ENCODE data around the gene CLCNKA. TPM values are rescaled to one million over a fixed set of nuclear protein-coding genes. Genes with fewer than 3 reads are reported as not detected.

The CLCNKA gene
- total and polyA plus RNA-seq, 2 experiments from 2014 or later = 1.3 TPM

DNA sequence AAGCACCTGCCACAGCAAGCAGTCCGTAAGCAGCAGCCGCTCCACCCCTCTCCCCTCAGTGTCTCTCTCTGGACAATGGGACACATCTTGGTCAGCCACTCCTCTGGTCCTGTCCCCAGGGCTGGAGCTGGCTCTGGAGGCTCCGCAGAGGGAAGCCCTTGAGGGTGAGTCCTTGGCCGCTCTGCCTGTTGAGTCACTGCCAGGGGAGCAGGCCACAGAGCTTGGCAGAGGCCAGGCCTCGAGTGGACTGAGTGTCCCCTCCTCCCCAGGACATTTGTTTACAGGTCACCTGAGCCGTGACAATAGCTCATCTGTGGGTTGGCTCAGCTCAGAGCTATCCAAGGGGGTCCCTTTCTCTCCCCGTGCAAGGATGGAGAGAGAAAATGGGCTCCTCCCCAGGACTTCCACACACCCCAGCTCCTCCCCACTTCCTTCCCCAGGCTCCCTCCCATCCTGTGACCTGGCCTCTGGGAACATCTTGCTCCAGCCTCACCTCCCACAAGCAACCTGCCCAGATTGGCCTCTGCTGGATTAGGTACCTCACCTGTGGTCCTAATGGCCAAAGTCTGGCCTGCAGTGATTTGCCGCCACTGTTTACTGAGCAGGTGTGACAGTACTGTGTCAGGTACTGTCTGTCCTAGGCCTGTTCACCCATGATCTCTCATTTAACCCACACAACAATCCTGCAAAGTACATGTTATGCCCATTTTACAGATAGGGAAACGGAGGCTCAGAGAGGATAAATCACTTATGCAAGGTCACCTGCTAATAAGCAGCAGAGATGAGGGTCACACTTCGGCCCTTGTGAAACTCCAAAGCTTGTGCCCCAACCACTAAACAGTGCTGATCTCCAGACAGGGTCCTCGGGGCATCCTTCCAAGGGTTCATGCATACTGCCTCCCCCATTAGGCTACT, 46.8 kb downstream of the CLCNKA start:
- Histone ChIP-seq H4K20me1 (ENCODE audit: insufficient read depth, poor library complexity, severe bottlenecking) (no peaks in the 10 kb centered on the region), H3K79me2 (no peaks in the 10 kb centered on the region), H2AFZ (no peak overlapping the region), H3K27ac (peak overlapping the region; percentile 83), H3K36me3 (replicated peaks; ENCODE audit: insufficient read depth, low read depth) (no peaks in the 10 kb centered on the region), H3K4me2 (peak overlapping the region; percentile 40), H3K4me1 (ENCODE audit: insufficient read depth) (peaks cover 33% of the 10 kb centered on the region), H3K4me3 (no peak overlapping the region), H3K9me3 (ENCODE audit: low read depth) (no peaks in the 10 kb centered on the region), H3K27me3 (no peaks in the 10 kb centered on the region), H3K9me2 (replicated peaks; ENCODE audit: insufficient read depth) (no peaks in the 10 kb centered on the region)
- 64% methylated on average over 10 of the region's 11 CpGs for WGBS (ENCODE audit: low lambda C conversion rate, missing lambda C conversion rate)
- TF ChIP-seq EZH2phosphoT487 (IDR thresholded peaks at IDR 0.05; ENCODE audit: low read depth, severe bottlenecking, unreplicated experiment) (no peak), EZH2 (IDR thresholded peaks at IDR 0.05; ENCODE audit: borderline replicate concordance) (no peak)
- TF ChIP-seq, protein P1, sequence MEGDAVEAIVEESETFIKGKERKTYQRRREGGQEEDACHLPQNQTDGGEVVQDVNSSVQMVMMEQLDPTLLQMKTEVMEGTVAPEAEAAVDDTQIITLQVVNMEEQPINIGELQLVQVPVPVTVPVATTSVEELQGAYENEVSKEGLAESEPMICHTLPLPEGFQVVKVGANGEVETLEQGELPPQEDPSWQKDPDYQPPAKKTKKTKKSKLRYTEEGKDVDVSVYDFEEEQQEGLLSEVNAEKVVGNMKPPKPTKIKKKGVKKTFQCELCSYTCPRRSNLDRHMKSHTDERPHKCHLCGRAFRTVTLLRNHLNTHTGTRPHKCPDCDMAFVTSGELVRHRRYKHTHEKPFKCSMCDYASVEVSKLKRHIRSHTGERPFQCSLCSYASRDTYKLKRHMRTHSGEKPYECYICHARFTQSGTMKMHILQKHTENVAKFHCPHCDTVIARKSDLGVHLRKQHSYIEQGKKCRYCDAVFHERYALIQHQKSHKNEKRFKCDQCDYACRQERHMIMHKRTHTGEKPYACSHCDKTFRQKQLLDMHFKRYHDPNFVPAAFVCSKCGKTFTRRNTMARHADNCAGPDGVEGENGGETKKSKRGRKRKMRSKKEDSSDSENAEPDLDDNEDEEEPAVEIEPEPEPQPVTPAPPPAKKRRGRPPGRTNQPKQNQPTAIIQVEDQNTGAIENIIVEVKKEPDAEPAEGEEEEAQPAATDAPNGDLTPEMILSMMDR (IDR thresholded peaks at IDR 0.05; ENCODE audit: poor library complexity) = no peak
- DNase-seq (ENCODE audit: low spot score) = peak; percentile 57

DNA sequence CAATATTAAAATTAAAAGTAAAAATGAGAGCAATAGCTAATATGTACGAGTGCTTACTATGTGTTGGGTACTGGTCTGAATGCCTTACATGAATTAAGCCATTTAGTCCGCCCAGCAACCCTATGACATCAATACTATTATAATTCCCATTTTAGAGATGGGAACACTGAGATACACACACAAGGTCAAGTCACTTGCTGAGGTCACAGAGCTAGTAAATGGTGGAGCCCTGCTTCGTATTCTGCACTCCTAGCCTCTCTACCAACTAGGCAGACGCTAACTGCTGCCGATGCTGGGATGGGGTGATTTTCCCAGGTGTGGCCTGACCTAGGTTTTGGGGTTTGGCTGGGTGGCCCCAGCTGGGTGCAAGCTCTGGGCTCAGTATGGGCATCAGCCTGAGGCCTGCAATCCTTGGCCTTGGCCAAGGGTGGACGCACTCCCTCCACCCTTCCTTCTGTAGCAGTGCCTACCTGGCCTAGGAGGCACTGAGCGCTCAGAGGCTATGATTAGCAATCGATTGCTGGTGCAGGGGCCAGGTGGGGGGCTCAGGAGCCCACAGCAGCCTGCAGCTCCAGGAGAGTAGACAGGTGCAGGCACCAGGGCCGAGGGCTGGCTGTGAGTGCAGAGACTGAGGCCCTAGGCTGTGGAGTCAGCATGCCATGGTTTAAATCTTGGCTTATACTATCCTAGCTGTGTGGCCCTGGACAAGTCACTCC, 49.0 kb downstream of the CLCNKA start:
- H3K36me3 ChIP-seq (replicated peaks; ENCODE audit: insufficient read depth, low read depth) = no peaks in the 10 kb centered on the region
- no peak overlapping the region for H2AFZ ChIP-seq
- H3K9me2 ChIP-seq (replicated peaks; ENCODE audit: insufficient read depth) = no peaks in the 10 kb centered on the region
- no peaks in the 10 kb centered on the region for H3K27me3 ChIP-seq
- no peak overlapping the region for H3K4me2 ChIP-seq
- H4K20me1 ChIP-seq (ENCODE audit: insufficient read depth, poor library complexity, severe bottlenecking) = no peaks in the 10 kb centered on the region
- WGBS (ENCODE audit: low lambda C conversion rate, missing lambda C conversion rate) = 90% methylated on average over 9 of the region's 9 CpGs
- H3K4me3 ChIP-seq = no peak overlapping the region
- H3K9me3 ChIP-seq (ENCODE audit: low read depth) = no peaks in the 10 kb centered on the region
- no peaks in the 10 kb centered on the region for H3K79me2 ChIP-seq
- TF ChIP-seq EZH2 (IDR thresholded peaks at IDR 0.05; ENCODE audit: borderline replicate concordance) (no peak), EZH2phosphoT487 (IDR thresholded peaks at IDR 0.05; ENCODE audit: low read depth, severe bottlenecking, unreplicated experiment) (no peak)
- TF ChIP-seq, protein P1 (IDR thresholded peaks at IDR 0.05; ENCODE audit: poor library complexity) = no peak
- no peak for DNase-seq (ENCODE audit: low spot score)
- peaks cover 31% of the 10 kb centered on the region for H3K4me1 ChIP-seq (ENCODE audit: insufficient read depth)
- H3K27ac ChIP-seq = no peak overlapping the region

DNA sequence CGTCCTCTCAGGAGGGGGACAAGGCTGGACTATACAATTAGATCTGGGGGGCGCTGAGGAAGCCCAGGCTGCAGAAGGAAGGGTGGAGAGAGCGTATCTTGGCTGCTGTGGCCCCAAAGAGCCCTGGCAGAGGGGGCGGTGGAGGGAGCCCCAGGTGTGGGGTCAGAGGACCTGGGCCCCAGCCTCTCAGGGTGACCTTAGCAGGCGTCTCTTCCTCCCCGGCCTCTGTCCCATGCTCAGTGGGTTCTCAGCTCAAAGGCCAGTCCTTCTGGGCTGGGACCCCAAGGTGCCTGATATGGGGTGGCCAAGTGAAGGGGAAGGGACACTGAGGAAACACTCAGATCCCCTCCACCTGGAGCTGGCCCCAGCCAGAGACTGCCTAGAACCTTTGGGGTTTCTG, 49.8 kb downstream of the CLCNKA start:
- H2AFZ ChIP-seq = no peak overlapping the region
- TF ChIP-seq EZH2 (IDR thresholded peaks at IDR 0.05; ENCODE audit: borderline replicate concordance) (no peak), EZH2phosphoT487 (IDR thresholded peaks at IDR 0.05; ENCODE audit: low read depth, severe bottlenecking, unreplicated experiment) (no peak)
- TF ChIP-seq, protein P1 (IDR thresholded peaks at IDR 0.05; ENCODE audit: poor library complexity) = no peak
- H4K20me1 ChIP-seq (ENCODE audit: insufficient read depth, poor library complexity, severe bottlenecking) = no peaks in the 10 kb centered on the region
- H3K4me2 ChIP-seq = no peak overlapping the region
- H3K9me3 ChIP-seq (ENCODE audit: low read depth) = no peaks in the 10 kb centered on the region
- 91% methylated on average over 6 of the region's 6 CpGs for WGBS (ENCODE audit: low lambda C conversion rate, missing lambda C conversion rate)
- DNase-seq (ENCODE audit: low spot score) = no peak
- H3K27ac ChIP-seq = no peak overlapping the region
- H3K27me3 ChIP-seq = no peaks in the 10 kb centered on the region
- H3K36me3 ChIP-seq (replicated peaks; ENCODE audit: insufficient read depth, low read depth) = no peaks in the 10 kb centered on the region
- H3K4me3 ChIP-seq = no peak overlapping the region
- no peaks in the 10 kb centered on the region for H3K9me2 ChIP-seq (replicated peaks; ENCODE audit: insufficient read depth)
- no peaks in the 10 kb centered on the region for H3K79me2 ChIP-seq
- H3K4me1 ChIP-seq (ENCODE audit: insufficient read depth) = peaks cover 24% of the 10 kb centered on the region
